ENCODE results near the gene WDR4.
A peak's percentile ranks its signal among the peaks of the same experiment; 100 is the strongest.
"Not testable (repeated sequence)": the region's sequence is repeated elsewhere in the genome, so short reads cannot be mapped to it uniquely, and the experiment has no call there.

Gene WDR4

GRCh38 chr21:42836402-42836666, 43.0 kb downstream of the WDR4 start:
- no peak for DNase-seq (ENCODE audit: low read depth, low spot score)
- CTCF ChIA-PET = no interaction called here
- TF ChIP-seq CTCF (IDR thresholded peaks at IDR 0.05; ENCODE audit: insufficient read depth, low read length, missing control alignments) = no peak
- POLR2A ChIA-PET = interaction anchor here (0.6 kb wide), 1 partner anchor 953 kb away, joined by 3 read pairs; no protein-coding TSS in a partner anchor
- no peak overlapping the region for H3K4me3 ChIP-seq (ENCODE audit: low read depth, low read length)

DNA sequence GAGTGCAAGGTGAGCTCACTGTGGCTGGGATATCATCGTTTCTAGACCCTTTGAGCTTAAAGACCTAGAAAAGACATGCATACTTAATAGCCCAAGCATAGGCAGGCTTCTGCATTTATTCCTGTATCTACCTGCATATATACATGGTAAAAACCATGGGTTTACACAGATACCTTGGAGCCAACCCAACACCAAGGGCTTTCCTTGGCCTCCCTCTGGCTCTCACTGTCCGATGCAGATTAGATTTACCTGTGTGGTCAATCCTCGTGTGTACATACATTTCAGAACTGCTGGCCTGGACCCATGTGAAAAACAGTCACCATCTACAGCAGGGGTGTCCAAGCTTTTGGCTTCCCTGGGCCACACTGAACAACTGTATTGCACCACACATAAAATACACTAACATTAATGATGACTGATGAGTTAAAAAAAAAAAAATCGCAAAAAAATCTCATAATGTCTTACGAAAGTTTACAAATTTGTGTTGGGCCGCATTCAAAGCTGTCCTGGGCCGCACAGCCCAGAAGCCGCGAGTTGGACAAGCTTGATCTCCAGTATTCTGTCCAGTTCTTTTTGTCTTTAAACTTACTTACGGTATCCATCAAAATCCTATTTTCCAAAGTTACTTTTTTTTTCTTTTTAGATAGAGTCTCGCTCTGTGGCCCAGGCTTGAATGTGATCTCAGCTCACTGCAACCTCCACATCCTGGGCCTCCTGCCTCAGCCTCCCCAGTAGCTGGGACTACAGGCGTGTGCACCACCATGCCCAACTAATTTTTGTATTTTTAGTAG, 43.5 kb downstream of the WDR4 start:
- no peak for TF ChIP-seq CTCF (IDR thresholded peaks at IDR 0.05; ENCODE audit: insufficient read depth, low read length, missing control alignments)
- ChIA-PET POLR2A (interaction anchor here (0.6 kb wide), 1 partner anchor 952 kb away, joined by 3 read pairs; no protein-coding TSS in a partner anchor), CTCF (interaction anchor here (1.4 kb wide), 1 partner anchor 9 kb away, joined by 4 read pairs; no protein-coding TSS in a partner anchor)
- DNase-seq (ENCODE audit: low read depth, low spot score) = no peak
- no peak overlapping the region for H3K4me3 ChIP-seq (ENCODE audit: low read depth, low read length)

DNA sequence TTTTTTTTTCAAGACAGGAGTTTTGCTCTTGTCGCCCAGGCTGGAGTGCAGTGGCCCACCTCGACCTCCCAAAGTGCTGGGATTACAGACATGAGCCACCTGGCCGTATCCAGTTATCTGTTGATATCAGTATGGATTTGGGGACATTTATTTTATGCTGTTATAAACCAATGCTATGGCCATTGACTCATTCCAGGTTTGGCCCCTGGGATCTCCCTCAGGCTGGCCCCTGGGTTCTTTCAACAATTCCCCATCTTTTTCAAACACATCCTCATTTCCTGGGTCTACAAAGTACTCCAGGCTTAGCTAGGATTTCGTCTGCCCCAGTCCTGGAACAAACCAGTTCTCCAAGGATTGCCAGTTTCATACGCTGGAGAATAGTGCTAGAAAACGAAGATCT, 44.1 kb downstream of the WDR4 start:
- POLR2A ChIA-PET = no interaction called here
- H3K4me3 ChIP-seq (ENCODE audit: low read depth, low read length) = no peak overlapping the region
- TF ChIP-seq CTCF (IDR thresholded peaks at IDR 0.05; ENCODE audit: insufficient read depth, low read length, missing control alignments) = no peak
- no peak for DNase-seq (ENCODE audit: low read depth, low spot score)
- CTCF ChIA-PET = interaction anchor here (1.4 kb wide), 1 partner anchor 9 kb away, joined by 4 read pairs; no protein-coding TSS in a partner anchor

- CTCF ChIA-PET = interaction anchor here (1.4 kb wide), 1 partner anchor 10 kb away, joined by 4 read pairs; no protein-coding TSS in a partner anchor
- DNase-seq (ENCODE audit: low read depth, low spot score) = no peak
- no peak overlapping the region for H3K4me3 ChIP-seq (ENCODE audit: low read depth, low read length)
- POLR2A ChIA-PET = no interaction called here
- TF ChIP-seq CTCF (IDR thresholded peaks at IDR 0.05; ENCODE audit: insufficient read depth, low read length, missing control alignments) = no peak
Measured at GRCh38 chr21:42834726-42835191, 44.6 kb downstream of the WDR4 start.

DNA sequence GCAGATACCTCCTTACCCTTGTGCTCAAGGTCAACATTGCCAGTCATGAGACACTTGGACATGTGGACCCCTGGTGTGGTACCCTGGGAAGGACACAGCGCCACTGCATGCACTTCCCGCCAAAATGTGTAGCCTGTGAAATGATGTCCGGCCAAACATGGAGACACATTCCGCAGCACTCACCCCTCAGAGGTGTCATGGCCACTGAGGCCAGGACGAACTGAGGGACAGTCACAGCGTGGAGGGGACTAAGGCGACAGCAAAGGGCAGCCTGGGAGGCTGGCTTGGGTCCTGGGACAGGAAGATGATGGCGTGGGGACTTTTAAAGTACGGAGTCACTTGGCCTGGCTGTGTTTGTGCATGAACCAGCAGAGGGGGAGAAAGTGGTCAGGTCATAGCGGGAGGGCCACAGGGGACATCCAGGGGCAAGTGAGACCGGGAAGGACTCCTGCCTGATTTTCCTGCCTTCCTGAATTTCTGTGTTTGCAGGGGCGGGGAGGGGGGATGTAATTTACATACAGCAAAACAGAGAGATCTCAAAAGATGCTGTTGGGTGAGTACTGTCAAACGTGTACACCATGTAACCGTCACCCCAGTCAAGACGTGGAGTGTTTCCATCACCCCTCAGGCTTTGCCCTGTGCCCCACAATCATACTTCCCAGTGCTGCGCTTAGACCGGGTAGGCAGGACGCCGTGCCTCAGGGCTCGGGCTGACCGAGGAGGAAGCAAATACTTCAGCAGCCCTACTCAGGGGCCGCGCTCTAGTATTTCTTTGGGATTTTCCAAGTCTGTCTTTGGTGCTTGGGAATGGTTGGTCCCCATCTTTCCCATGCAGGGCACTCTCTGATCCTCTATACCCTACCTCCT, 45.2 kb downstream of the WDR4 start:
- no peak for TF ChIP-seq CTCF (IDR thresholded peaks at IDR 0.05; ENCODE audit: insufficient read depth, low read length, missing control alignments)
- H3K4me3 ChIP-seq (ENCODE audit: low read depth, low read length) = no peak overlapping the region
- no peak for DNase-seq (ENCODE audit: low read depth, low spot score)
- POLR2A ChIA-PET = no interaction called here
- CTCF ChIA-PET = interaction anchor here (1.4 kb wide), 1 partner anchor 10 kb away, joined by 4 read pairs; no protein-coding TSS in a partner anchor

GRCh38 chr21:42833439-42833815, 45.9 kb downstream of the WDR4 start:
- CTCF ChIA-PET = no interaction called here
- DNase-seq (ENCODE audit: low read depth, low spot score) = no peak
- no peak overlapping the region for H3K4me3 ChIP-seq (ENCODE audit: low read depth, low read length)
- peak; percentile 27 for TF ChIP-seq CTCF (IDR thresholded peaks at IDR 0.05; ENCODE audit: insufficient read depth, low read length, missing control alignments)
- POLR2A ChIA-PET = no interaction called here

GRCh38 chr21:42832321-42832630, 47.1 kb downstream of the WDR4 start:
- H3K4me3 ChIP-seq (ENCODE audit: low read depth, low read length); DNase-seq (ENCODE audit: low read depth, low spot score); POLR2A ChIA-PET: not testable (repeated sequence)
- CTCF ChIA-PET = interaction anchor here (1.5 kb wide), 1 partner anchor 15 kb away, joined by 4 read pairs; no protein-coding TSS in a partner anchor

Measured in AG04449 (cell line).